B cell (primary cell): ENCODE data around the gene POT1. TPM values are rescaled to one million over a fixed set of nuclear protein-coding genes. Genes with fewer than 3 reads are reported as not detected.

Source experiments
- ATAC-seq: fragments of 200-7000 bp; cut with Tn5 transposase; one replicate; pipeline ENCODE4 v1.10.0; 2021; ENCODE audit warnings: low read depth, mild to moderate bottlenecking, moderate number of reproducible peaks, moderate library complexity
- CTCF ChIA-PET: fragments of 350-600 bp; sonication (Branson Sonifier 250); formaldehyde crosslinking; loops from one replicate; lab custom pipeline; 2021; ENCODE audit warnings: antibody characterized with exemption, inconsistent platforms; lab: Charles Lee
- POLR2A ChIA-PET: fragments of 350-600 bp; sonication (Branson Sonifier 250); formaldehyde crosslinking; loops from one replicate; lab custom pipeline; 2021; ENCODE audit warnings: antibody characterized with exemption; lab: Charles Lee
- DNase-seq: peaks from one replicate; pipeline ENCODE4 v3.0.0; 2013
- H2AFZ ChIP-seq: 2 replicates; pipeline ENCODE4 v1.6.1; 2012; ENCODE audit warnings: mild to moderate bottlenecking, low read depth, low read length; ENCODE audit not compliant: insufficient read depth, poor library complexity, severe bottlenecking
- H3K27ac ChIP-seq, 2 donors: 1 replicate in 1 of 2; 2 replicates in 1 of 2; pipeline ENCODE4 v1.5.1; 2012 to 2013; ENCODE audit warnings: low read length in 2 of 2, mild to moderate bottlenecking in 2 of 2, moderate library complexity in 1 of 2
- H3K27me3 ChIP-seq, 4 experiments: fragments of 200-600 bp in 1 of 4; sonication (generic) in 1 of 4; replicated peaks in 1 of 4; 1 replicate in 2 of 4; 2 replicates in 2 of 4; pipeline versions ENCODE4 v1.6.1 to v1.7.0; 2013 to 2016; ENCODE audit warnings: low read length in 3 of 4, mild to moderate bottlenecking in 2 of 4, mixed read lengths in 1 of 4, moderate library complexity in 1 of 4; ENCODE audit not compliant: insufficient read depth in 4 of 4, control insufficient read depth in 3 of 4; ENCODE audit errors: control extremely low read depth in 1 of 4
- H3K36me3 ChIP-seq, 2 experiments: replicated peaks in 1 of 2; 1 replicate in 1 of 2; 2 replicates in 1 of 2; pipeline versions ENCODE4 v1.6.1 to v1.7.1; 2013; ENCODE audit warnings: low read length in 1 of 2; ENCODE audit not compliant: insufficient read depth in 2 of 2, control insufficient read depth in 1 of 2; ENCODE audit errors: control extremely low read depth in 1 of 2, extremely low read depth in 1 of 2
- H3K4me1 ChIP-seq, 2 donors: fragments of 200-600 bp in 1 of 2; sonication (generic) in 1 of 2; 1 replicate in 1 of 2; 2 replicates in 1 of 2; pipeline versions ENCODE4 v1.5.1 to v1.6.1; 2013 to 2017; ENCODE audit warnings: low read length in 2 of 2; ENCODE audit not compliant: control insufficient read depth in 2 of 2, insufficient read depth in 2 of 2
- H3K4me2 ChIP-seq: replicated peaks from 2 replicates; pipeline ENCODE3; 2012; ENCODE audit warnings: mild to moderate bottlenecking, low read depth, low read length; ENCODE audit not compliant: poor library complexity, severe bottlenecking
- H3K4me3 ChIP-seq, 5 experiments: fragments of 200-600 bp in 1 of 5; sonication (generic) in 1 of 5; 1 replicate in 3 of 5; 2 replicates in 2 of 5; pipeline versions ENCODE4 v1.5.1 to v1.7.0; 2011 to 2016; ENCODE audit warnings: low read length in 4 of 5, mild to moderate bottlenecking in 4 of 5, low read depth in 2 of 5, control low read depth in 1 of 5, moderate library complexity in 1 of 5; ENCODE audit not compliant: insufficient read depth in 1 of 5; ENCODE audit errors: control extremely low read depth in 1 of 5, extremely low read depth in 1 of 5
- H3K79me2 ChIP-seq: fragments of 200-600 bp; sonication (generic); one replicate; pipeline ENCODE4 v1.6.0; 2016; ENCODE audit warnings: low read length; ENCODE audit not compliant: control insufficient read depth, insufficient read depth
- H3K9ac ChIP-seq: fragments of 200-600 bp; sonication (generic); 2 replicates; pipeline ENCODE4 v1.6.1; 2017; ENCODE audit warnings: mild to moderate bottlenecking, low read length, moderate library complexity
- H3K9me3 ChIP-seq, 3 donors: one replicate each; pipeline versions ENCODE4 v1.6.1 to v1.7.1; 2013; ENCODE audit warnings: low read length in 2 of 3; ENCODE audit not compliant: control insufficient read depth in 2 of 3, insufficient read depth in 1 of 3; ENCODE audit errors: control extremely low read depth in 1 of 3
- H4K20me1 ChIP-seq: 2 replicates; pipeline ENCODE4 v1.6.0; 2012; ENCODE audit warnings: mild to moderate bottlenecking, low read length; ENCODE audit not compliant: insufficient read depth, control insufficient read depth, poor library complexity, severe bottlenecking
- H3K27ac Mint-ChIP-seq: one replicate; pipeline ENCODE4 v1.8.0; 2021; ENCODE audit warnings: mixed read lengths
- H3K27me3 Mint-ChIP-seq: one replicate; pipeline ENCODE4 v1.8.0; 2021; ENCODE audit warnings: mixed read lengths
- H3K4me1 Mint-ChIP-seq: one replicate; pipeline ENCODE4 v1.8.0; 2021; ENCODE audit warnings: mixed read lengths
- H3K4me3 Mint-ChIP-seq: one replicate; pipeline ENCODE4 v1.8.0; 2021; ENCODE audit warnings: mixed read lengths
- H3K9me3 Mint-ChIP-seq: one replicate; pipeline ENCODE4 v1.8.0; 2022; ENCODE audit warnings: mixed read lengths; ENCODE audit not compliant: insufficient read depth
- EZH2 ChIP-seq: IDR thresholded peaks from 2 replicates; pipeline ENCODE4 v1.6.1; 2012; ENCODE audit warnings: borderline replicate concordance, low read depth, mild to moderate bottlenecking, moderate library complexity, low read length; ENCODE audit not compliant: insufficient read depth, poor library complexity, severe bottlenecking
- WGBS: methylation state at CpG from one replicate; pipeline ENCODE4 v1.1.5; 2013; ENCODE audit warnings: missing lambda C conversion rate; ENCODE audit not compliant: insufficient coverage; 5-methylcytosine and 5-hydroxymethylcytosine counted together
- intact Hi-C: fragments of 100-400 bp; cut with micrococcal nuclease; formaldehyde crosslinking; loops from one replicate; pipeline ENCODE4 v1.10.0; 2022
- polyA plus RNA-seq: library from polyadenylated mRNA; depleted of rRNA; stranded (reverse); fragments of >200 nt; gene quantifications from 2 replicates; pipeline ENCODE4 v1.2.3, GENCODE V29; 2012
- total RNA-seq, 2 donors: library from RNA; stranded (reverse); fragments of 120-200 nt in 1 of 2; gene quantifications; 1 replicate in 1 of 2; 2 replicates in 1 of 2; pipeline versions ENCODE4 v1.2.3 to v1.2.4, GENCODE V29; 2013 to 2022
- TF ChIP-seq, protein P1 (sequence below): fragments of 200-600 bp; IDR thresholded peaks from one replicate; pipeline ENCODE4 v1.8.0; 2022; ENCODE audit warnings: antibody characterized with exemption, mild to moderate bottlenecking

The POT1 gene
- total and polyA plus RNA-seq, 2 donors (not counting 1 experiment from before 2014, with no cell fraction given): 12.2 to 32.3 TPM

DNA sequence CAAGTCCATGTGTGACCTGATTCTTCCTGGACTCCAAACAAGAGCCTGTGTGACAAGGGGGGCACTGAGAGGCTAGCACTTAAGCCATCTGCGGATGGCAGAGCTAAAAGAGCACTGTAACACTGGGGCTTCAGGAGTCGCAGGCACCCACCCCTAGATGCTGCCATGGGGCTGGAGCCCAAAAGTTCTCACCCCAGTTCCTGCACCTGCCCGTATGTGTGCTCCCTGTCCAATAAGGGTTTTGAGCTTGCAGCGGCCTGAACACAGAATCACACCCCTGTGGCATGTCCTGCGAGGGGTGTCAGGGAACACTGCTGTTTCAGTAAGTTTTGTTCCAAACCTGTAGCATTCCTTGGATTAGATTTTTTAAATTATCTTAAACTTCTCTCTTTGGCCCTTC lies 110.8 kb downstream of the POT1 start:
- Histone ChIP-seq H3K9ac (no peak overlapping the region), H3K4me1 (no peaks in the 10 kb centered on the region), H3K4me3 (no peak overlapping the region), H3K9me3 (no peaks in the 10 kb centered on the region), H3K4me2 (no peak overlapping the region), H3K36me3 (peaks cover 0 to 2% of the 10 kb centered on the region in 2 experiments), H2AFZ (no peak overlapping the region), H3K27ac (no peak overlapping the region), H4K20me1 (no peaks in the 10 kb centered on the region), H3K79me2 (no peaks in the 10 kb centered on the region), H3K27me3 (no peaks in the 10 kb centered on the region)
- ATAC-seq (no peak), DNase-seq (no peak)
- Mint-ChIP-seq H3K4me1 (no peaks in the 10 kb centered on the region), H3K27ac (no peak overlapping the region), H3K27me3 (no peaks in the 10 kb centered on the region), H3K9me3 (no peaks in the 10 kb centered on the region), H3K4me3 (no peak overlapping the region)
- ChIA-PET POLR2A (no interaction called here), CTCF (no interaction called here)
- TF ChIP-seq, protein P1, sequence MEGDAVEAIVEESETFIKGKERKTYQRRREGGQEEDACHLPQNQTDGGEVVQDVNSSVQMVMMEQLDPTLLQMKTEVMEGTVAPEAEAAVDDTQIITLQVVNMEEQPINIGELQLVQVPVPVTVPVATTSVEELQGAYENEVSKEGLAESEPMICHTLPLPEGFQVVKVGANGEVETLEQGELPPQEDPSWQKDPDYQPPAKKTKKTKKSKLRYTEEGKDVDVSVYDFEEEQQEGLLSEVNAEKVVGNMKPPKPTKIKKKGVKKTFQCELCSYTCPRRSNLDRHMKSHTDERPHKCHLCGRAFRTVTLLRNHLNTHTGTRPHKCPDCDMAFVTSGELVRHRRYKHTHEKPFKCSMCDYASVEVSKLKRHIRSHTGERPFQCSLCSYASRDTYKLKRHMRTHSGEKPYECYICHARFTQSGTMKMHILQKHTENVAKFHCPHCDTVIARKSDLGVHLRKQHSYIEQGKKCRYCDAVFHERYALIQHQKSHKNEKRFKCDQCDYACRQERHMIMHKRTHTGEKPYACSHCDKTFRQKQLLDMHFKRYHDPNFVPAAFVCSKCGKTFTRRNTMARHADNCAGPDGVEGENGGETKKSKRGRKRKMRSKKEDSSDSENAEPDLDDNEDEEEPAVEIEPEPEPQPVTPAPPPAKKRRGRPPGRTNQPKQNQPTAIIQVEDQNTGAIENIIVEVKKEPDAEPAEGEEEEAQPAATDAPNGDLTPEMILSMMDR: no peak
- TF ChIP-seq EZH2: no peak
- 97% methylated on average over 5 of the region's 5 CpGs for WGBS
- intact Hi-C loops: no loop called here

DNA sequence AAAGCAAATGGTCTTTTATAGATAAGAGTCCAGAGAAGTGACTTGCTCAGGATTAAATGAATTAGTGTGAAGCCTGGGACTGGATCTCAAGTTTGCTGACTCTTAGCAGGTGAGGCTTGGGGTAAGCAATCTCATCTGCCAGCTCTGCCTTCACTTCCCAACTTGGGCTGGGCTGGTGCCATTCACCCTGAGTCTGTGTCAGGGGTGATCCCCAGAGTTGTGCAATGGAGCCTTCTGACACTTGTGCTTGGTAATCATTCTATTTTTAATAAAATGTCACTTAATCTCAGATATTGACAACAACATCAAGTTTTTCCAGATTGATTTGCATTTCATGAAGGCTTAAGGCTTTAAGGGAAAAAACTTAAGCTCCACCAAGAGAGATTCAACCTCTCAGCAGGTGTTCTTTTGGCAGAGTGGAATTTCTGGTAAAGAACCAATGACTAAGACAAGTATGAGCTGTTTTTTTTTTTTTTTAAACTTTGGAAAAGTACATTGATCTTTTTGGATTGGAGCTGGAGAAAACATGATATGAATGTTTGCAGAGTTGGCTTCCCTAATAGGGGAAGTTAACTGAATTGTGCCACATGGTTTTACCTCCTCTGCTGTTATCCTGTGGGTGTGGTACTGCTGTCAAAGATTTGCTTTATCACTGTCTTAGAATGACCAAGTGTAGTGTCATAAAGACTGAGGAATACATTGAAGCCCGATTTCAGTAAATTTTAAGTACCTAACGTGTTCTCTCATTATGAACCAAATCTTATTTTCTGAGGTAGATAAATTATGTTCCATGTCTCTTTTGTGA lies 115.4 kb downstream of the POT1 start:
- H3K27ac Mint-ChIP-seq: no peak overlapping the region
- H3K4me3 ChIP-seq: no peak overlapping the region
- intact Hi-C loops: no loop called here
- no peaks in the 10 kb centered on the region for H3K9me3 Mint-ChIP-seq
- DNase-seq (no peak), ATAC-seq (no peak)
- no peak overlapping the region for H3K4me3 Mint-ChIP-seq
- TF ChIP-seq, protein P1: no peak
- TF ChIP-seq EZH2: no peak
- peaks cover 4% of the 10 kb centered on the region for H3K27me3 Mint-ChIP-seq
- no peaks in the 10 kb centered on the region for H3K4me1 Mint-ChIP-seq
- no peak overlapping the region for H2AFZ ChIP-seq
- no peak overlapping the region for H3K9ac ChIP-seq
- ChIA-PET CTCF (interaction anchor here (0.6 to 0.7 kb wide), 2 partner anchors 29 to 1323 kb away, joined by 3 read pairs; no protein-coding TSS in a partner anchor), POLR2A (no interaction called here)
- H3K4me2 ChIP-seq: no peak overlapping the region
- no peaks in the 10 kb centered on the region for H3K4me1 ChIP-seq
- no peaks in the 10 kb centered on the region for H3K36me3 ChIP-seq
- H3K9me3 ChIP-seq: no peaks in the 10 kb centered on the region
- no CpG with 5 or more reads among the region's 2 CpGs for WGBS
- no peaks in the 10 kb centered on the region for H4K20me1 ChIP-seq
- no peaks in the 10 kb centered on the region for H3K79me2 ChIP-seq
- H3K27me3 ChIP-seq: no peaks in the 10 kb centered on the region
- H3K27ac ChIP-seq: no peak overlapping the region
